SK-N-SH treated with all-trans-retinoic acid at 6 μM for 48 hours (cell line): ENCODE data around the gene MRPS22.

ENCODE experiments used
- ARNTL ChIP-seq: fragments of 450-650 bp; formaldehyde crosslinking; IDR thresholded peaks from 2 replicates; pipeline ENCODE4 v1.5.0; 2020; ENCODE audit warnings: low read depth, mild to moderate bottlenecking, moderate library complexity, borderline replicate concordance
- ISL1 ChIP-seq: fragments of 250-450 bp; sonication (Bioruptor Pico); IDR thresholded peaks from 2 replicates; pipeline ENCODE4 v2.1.2; 2022; ENCODE audit warnings: mild to moderate bottlenecking, moderate library complexity
- OSR1 ChIP-seq: fragments of 250-450 bp; sonication (Bioruptor Pico); IDR thresholded peaks from 2 replicates; pipeline ENCODE4 v1.8.0; 2022; ENCODE audit warnings: moderate library complexity, mild to moderate bottlenecking, inconsistent platforms
- PPARA ChIP-seq: fragments of 250-450 bp; sonication (Bioruptor Pico); IDR thresholded peaks from 2 replicates; pipeline ENCODE4 v1.5.0; 2020; ENCODE audit warnings: mild to moderate bottlenecking, borderline replicate concordance
- SNAI2 ChIP-seq: fragments of 250-450 bp; sonication (Bioruptor Pico); IDR thresholded peaks from 2 replicates; pipeline ENCODE4 v1.5.0; 2020; ENCODE audit warnings: mild to moderate bottlenecking, moderate library complexity
- ZFP3 ChIP-seq: fragments of 250-450 bp; sonication (Bioruptor Pico); IDR thresholded peaks from 2 replicates; pipeline ENCODE4 v1.5.0; 2020; ENCODE audit warnings: mild to moderate bottlenecking, moderate library complexity
- ZFP30 ChIP-seq: fragments of 450-650 bp; formaldehyde crosslinking; IDR thresholded peaks from 2 replicates; pipeline ENCODE4 v1.5.0; 2022; ENCODE audit warnings: mild to moderate bottlenecking, moderate library complexity
- ZNF8 ChIP-seq: fragments of 450-650 bp; formaldehyde crosslinking; IDR thresholded peaks from 2 replicates; pipeline ENCODE4 v1.5.0; 2020; ENCODE audit warnings: mild to moderate bottlenecking, moderate library complexity
- TF ChIP-seq, protein P1 (sequence below): fragments of 250-450 bp; sonication (Bioruptor Pico); IDR thresholded peaks from 2 replicates; pipeline ENCODE4 v1.8.0; 2020; ENCODE audit warnings: mild to moderate bottlenecking, moderate library complexity, borderline replicate concordance
- TF ChIP-seq, protein P2 (sequence below): fragments of 250-450 bp; sonication (Bioruptor Pico); IDR thresholded peaks from 2 replicates; pipeline ENCODE4 v1.5.1; 2020; ENCODE audit warnings: low read depth, mild to moderate bottlenecking, moderate library complexity
- TF ChIP-seq, protein P3 (sequence below): fragments of 250-450 bp; sonication (Bioruptor Pico); IDR thresholded peaks from 2 replicates; pipeline ENCODE4 v1.8.0; 2021; ENCODE audit warnings: low read depth, mild to moderate bottlenecking, moderate library complexity, borderline replicate concordance

DNA sequence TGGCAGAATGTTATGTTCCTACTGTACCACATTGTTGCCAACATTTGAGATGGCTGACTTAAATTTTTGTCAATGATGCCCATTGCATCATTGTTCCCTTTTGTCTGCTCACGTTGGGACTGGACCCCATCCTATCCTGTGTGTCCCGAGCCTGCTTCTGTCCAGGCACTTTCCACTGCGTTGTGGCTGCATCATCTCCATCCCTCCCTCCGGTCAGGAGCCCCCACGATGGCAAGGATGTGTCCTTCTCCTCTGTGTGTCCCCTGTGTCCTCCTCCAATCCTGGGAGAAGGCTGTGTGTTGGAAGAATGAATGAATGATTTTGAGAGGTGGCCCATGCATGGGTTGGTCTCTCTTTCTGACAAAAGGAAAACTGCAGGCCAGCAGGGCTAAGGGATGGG lies 19.4 kb upstream of the MRPS22 start:
- no peak for TF ChIP-seq ISL1 (CRISPR knock-in tag)
- TF ChIP-seq PPARA, result no peak
- no peak for TF ChIP-seq SNAI2
- TF ChIP-seq, protein P1, sequence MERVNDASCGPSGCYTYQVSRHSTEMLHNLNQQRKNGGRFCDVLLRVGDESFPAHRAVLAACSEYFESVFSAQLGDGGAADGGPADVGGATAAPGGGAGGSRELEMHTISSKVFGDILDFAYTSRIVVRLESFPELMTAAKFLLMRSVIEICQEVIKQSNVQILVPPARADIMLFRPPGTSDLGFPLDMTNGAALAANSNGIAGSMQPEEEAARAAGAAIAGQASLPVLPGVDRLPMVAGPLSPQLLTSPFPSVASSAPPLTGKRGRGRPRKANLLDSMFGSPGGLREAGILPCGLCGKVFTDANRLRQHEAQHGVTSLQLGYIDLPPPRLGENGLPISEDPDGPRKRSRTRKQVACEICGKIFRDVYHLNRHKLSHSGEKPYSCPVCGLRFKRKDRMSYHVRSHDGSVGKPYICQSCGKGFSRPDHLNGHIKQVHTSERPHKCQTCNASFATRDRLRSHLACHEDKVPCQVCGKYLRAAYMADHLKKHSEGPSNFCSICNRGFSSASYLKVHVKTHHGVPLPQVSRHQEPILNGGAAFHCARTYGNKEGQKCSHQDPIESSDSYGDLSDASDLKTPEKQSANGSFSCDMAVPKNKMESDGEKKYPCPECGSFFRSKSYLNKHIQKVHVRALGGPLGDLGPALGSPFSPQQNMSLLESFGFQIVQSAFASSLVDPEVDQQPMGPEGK, result no peak
- TF ChIP-seq, protein P2, sequence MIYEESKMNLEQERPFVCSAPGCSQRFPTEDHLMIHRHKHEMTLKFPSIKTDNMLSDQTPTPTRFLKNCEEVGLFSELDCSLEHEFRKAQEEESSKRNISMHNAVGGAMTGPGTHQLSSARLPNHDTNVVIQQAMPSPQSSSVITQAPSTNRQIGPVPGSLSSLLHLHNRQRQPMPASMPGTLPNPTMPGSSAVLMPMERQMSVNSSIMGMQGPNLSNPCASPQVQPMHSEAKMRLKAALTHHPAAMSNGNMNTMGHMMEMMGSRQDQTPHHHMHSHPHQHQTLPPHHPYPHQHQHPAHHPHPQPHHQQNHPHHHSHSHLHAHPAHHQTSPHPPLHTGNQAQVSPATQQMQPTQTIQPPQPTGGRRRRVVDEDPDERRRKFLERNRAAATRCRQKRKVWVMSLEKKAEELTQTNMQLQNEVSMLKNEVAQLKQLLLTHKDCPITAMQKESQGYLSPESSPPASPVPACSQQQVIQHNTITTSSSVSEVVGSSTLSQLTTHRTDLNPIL (CRISPR knock-in tag), result no peak
- TF ChIP-seq ARNTL (CRISPR knock-in tag), result no peak
- no peak for TF ChIP-seq ZFP30
- TF ChIP-seq ZFP3 (CRISPR knock-in tag), result no peak
- TF ChIP-seq ZNF8, result no peak
- TF ChIP-seq OSR1 (CRISPR knock-in tag), result no peak
- TF ChIP-seq, protein P3, sequence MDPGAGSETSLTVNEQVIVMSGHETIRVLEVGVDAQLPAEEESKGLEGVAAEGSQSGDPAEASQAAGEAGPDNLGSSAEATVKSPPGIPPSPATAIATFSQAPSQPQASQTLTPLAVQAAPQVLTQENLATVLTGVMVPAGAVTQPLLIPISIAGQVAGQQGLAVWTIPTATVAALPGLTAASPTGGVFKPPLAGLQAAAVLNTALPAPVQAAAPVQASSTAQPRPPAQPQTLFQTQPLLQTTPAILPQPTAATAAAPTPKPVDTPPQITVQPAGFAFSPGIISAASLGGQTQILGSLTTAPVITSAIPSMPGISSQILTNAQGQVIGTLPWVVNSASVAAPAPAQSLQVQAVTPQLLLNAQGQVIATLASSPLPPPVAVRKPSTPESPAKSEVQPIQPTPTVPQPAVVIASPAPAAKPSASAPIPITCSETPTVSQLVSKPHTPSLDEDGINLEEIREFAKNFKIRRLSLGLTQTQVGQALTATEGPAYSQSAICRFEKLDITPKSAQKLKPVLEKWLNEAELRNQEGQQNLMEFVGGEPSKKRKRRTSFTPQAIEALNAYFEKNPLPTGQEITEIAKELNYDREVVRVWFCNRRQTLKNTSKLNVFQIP (CRISPR knock-in tag), result no peak
